Keratinocyte (primary cell): ENCODE data around the gene MICAL3.
"Not testable (repeated sequence)": the region's sequence is repeated elsewhere in the genome, so short reads cannot be mapped to it uniquely, and the experiment has no call there.

ENCODE experiments used
- EZH2 ChIP-seq: IDR thresholded peaks from one replicate; pipeline ENCODE4 v1.6.1; 2012; ENCODE audit warnings: inconsistent platforms, mild to moderate bottlenecking, low read length, moderate library complexity
- TF ChIP-seq, protein P1 (sequence below), 3 experiments: IDR thresholded peaks in 1 of 3; conservative IDR thresholded peaks in 1 of 3; optimal IDR thresholded peaks in 1 of 3; 2 replicates in 2 of 3; 3 replicates in 1 of 3; pipeline versions ENCODE3 to v1.5.1; 2011; ENCODE audit warnings: low read length in 3 of 3, mild to moderate bottlenecking in 3 of 3, moderate library complexity in 2 of 3, control low read depth in 1 of 3, inconsistent platforms in 1 of 3; ENCODE audit not compliant: insufficient read depth in 2 of 3; ENCODE audit errors: extremely low read depth in 1 of 3

DNA sequence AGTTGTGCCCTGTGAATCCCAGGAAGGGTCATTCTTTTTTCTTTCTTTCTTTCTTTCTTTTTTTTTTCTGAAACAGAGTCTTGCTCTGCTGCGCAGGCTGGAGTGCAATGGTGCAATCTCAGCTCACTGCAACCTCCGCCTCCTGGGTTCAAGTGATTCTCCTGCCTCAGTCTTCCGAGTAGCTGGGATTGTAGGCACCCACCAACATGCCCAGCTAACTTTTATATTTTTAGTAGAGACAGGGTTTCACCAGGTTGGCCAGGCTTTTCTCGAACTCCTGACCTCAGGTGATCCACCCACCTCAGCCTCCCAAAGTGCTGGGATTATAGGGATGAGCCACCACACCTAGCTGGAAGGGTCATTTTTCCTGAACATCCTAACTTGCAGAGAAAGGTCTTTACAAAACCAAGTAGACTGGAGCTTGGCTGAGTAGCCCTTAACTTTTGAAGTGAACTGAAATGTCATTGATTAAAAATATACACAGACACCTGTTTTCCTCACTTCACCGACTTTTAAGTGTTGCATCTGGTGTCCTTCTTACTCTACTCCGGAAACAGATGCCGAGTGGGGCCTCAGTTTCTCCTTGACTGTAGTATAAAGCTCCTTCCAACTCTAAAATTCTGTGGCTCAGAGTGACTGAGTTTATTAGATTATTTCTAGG, 47.1 kb upstream of the MICAL3 start:
- TF ChIP-seq, protein P1, sequence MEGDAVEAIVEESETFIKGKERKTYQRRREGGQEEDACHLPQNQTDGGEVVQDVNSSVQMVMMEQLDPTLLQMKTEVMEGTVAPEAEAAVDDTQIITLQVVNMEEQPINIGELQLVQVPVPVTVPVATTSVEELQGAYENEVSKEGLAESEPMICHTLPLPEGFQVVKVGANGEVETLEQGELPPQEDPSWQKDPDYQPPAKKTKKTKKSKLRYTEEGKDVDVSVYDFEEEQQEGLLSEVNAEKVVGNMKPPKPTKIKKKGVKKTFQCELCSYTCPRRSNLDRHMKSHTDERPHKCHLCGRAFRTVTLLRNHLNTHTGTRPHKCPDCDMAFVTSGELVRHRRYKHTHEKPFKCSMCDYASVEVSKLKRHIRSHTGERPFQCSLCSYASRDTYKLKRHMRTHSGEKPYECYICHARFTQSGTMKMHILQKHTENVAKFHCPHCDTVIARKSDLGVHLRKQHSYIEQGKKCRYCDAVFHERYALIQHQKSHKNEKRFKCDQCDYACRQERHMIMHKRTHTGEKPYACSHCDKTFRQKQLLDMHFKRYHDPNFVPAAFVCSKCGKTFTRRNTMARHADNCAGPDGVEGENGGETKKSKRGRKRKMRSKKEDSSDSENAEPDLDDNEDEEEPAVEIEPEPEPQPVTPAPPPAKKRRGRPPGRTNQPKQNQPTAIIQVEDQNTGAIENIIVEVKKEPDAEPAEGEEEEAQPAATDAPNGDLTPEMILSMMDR (optimal IDR thresholded peaks at IDR 0.05 in 1 of 3, IDR thresholded peaks at IDR 0.05 in 1 of 3, conservative IDR thresholded peaks at IDR 0.05 in 1 of 3; ENCODE audit: extremely low read depth in 1 of 3, insufficient read depth in 2 of 3, low read length in 3 of 3), result not testable (repeated sequence)
- not testable (repeated sequence) for TF ChIP-seq EZH2
